ENCODE data around the gene PLXND1.

GRCh38 chr3:129557548-129557894 lies 49.0 kb downstream of the PLXND1 start:
- TF ChIP-seq CTCF (conservative IDR thresholded peaks at IDR 0.05 in 1 of 2, IDR thresholded peaks at IDR 0.05 in 1 of 2; ENCODE audit: extremely low read depth in 1 of 2, insufficient read depth in 1 of 2, low read depth in 1 of 2, low read length in 2 of 2): no peak
- no peak for TF ChIP-seq EZH2 (IDR thresholded peaks at IDR 0.05; ENCODE audit: borderline replicate concordance, low read length)
